Upper lobe of left lung (tissue), 4 donors: Measurements from ENCODE around the gene RPRD1B.

ENCODE experiments used
- CTCF ChIP-seq, 6 experiments: fragments of 450-650 bp in 4 of 6; fragments of 200-600 bp in 2 of 6; sonication (generic) in 2 of 6; IDR thresholded peaks; one replicate each; pipeline ENCODE4 v1.5.1; 2016 to 2019; ENCODE audit warnings: antibody characterized with exemption in 6 of 6
- POLR2A ChIP-seq, 4 donors: fragments of 450-650 bp; IDR thresholded peaks; one replicate each; pipeline ENCODE4 v1.5.1; 2016 to 2017; ENCODE audit warnings: antibody characterized with exemption in 4 of 4, mild to moderate bottlenecking in 2 of 4

- no peak for TF ChIP-seq POLR2A (IDR thresholded peaks at IDR 0.05)
- no peak for TF ChIP-seq CTCF (IDR thresholded peaks at IDR 0.05)
Observed at GRCh38 chr20:38061109-38061508, 27.6 kb downstream of the RPRD1B start.
